ENCODE results near the gene FIS1.

The FIS1 gene

DNA sequence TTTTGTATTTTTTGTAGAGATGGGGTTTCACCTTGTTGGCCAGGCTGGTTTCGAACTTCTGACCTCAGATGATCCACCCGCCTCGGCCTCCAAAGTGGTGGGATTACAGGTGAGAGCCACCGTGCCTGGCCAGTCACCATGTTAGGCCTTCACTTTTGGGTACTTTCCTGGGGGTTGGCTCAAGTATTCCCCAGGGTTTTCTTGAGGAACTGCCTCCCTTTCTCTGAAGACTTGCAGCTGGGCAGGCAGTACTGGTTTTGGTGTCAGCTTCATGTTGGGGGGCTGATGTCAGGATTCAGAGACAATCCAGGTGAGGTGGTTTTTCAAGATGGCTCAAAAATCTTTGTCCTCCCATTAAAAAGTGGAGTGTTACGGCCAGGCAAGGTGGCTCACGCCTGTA lies 19.2 kb downstream of the FIS1 start:
- H3K27me3 ChIP-seq (ENCODE audit: insufficient read depth, low read length) = no peaks in the 10 kb centered on the region
- no peak overlapping the region for H3K27ac ChIP-seq (ENCODE audit: low read length)
- H3K9ac ChIP-seq (ENCODE audit: low read depth, low read length) = no peak overlapping the region
- H3K4me3 ChIP-seq (ENCODE audit: low read length) = no peak overlapping the region
- H3K36me3 ChIP-seq (ENCODE audit: insufficient read depth, low read depth, low read length) = peaks cover 20% of the 10 kb centered on the region
- H3K4me1 ChIP-seq (ENCODE audit: insufficient read depth, low read length) = no peaks in the 10 kb centered on the region
- no peaks in the 10 kb centered on the region for H3K9me3 ChIP-seq (ENCODE audit: insufficient read depth, low read depth, low read length)

GRCh38 chr7:101223528-101223927 lies 21.4 kb downstream of the FIS1 start:
- Histone ChIP-seq H3K9me3 (ENCODE audit: insufficient read depth, low read depth, low read length) (no peaks in the 10 kb centered on the region), H3K4me3 (ENCODE audit: low read length) (no peak overlapping the region), H3K9ac (ENCODE audit: low read depth, low read length) (no peak overlapping the region), H3K27ac (ENCODE audit: low read length) (no peak overlapping the region), H3K36me3 (ENCODE audit: insufficient read depth, low read depth, low read length) (peaks cover 20% of the 10 kb centered on the region), H3K27me3 (ENCODE audit: insufficient read depth, low read length) (no peaks in the 10 kb centered on the region), H3K4me1 (ENCODE audit: insufficient read depth, low read length) (no peaks in the 10 kb centered on the region)

GRCh38 chr7:101222275-101222830 lies 22.5 kb downstream of the FIS1 start:
- H3K27ac ChIP-seq (ENCODE audit: low read length) = no peak overlapping the region
- no peak overlapping the region for H3K4me3 ChIP-seq (ENCODE audit: low read length)
- no peaks in the 10 kb centered on the region for H3K9me3 ChIP-seq (ENCODE audit: insufficient read depth, low read depth, low read length)
- H3K9ac ChIP-seq (ENCODE audit: low read depth, low read length) = no peak overlapping the region
- peaks cover 20% of the 10 kb centered on the region for H3K36me3 ChIP-seq (ENCODE audit: insufficient read depth, low read depth, low read length)
- no peaks in the 10 kb centered on the region for H3K27me3 ChIP-seq (ENCODE audit: insufficient read depth, low read length)
- H3K4me1 ChIP-seq (ENCODE audit: insufficient read depth, low read length) = no peaks in the 10 kb centered on the region

DNA sequence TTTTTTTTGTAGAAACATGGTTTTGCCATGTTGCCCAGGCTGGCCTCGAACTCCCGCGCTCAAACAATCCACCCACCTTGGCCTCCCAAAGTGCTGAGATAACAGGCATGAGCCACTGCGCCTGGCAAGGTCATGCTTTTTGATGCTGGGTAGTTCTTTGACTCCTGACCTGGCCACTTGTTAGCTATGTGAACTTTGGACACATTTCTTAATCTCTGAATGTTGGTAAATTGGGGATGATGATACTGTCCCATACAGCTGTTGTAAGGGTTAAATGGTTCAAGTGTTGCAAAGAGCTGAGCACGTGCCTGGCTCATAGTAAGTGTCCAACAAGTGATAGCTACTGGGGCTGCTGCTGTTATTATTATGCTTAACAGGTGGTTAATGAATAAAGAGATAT lies 24.6 kb downstream of the FIS1 start:
- no peak overlapping the region for H3K9ac ChIP-seq (ENCODE audit: low read depth, low read length)
- peaks cover 5% of the 10 kb centered on the region; the same call in 1 of the 2 replicates for H3K27me3 ChIP-seq (ENCODE audit: insufficient read depth, low read length)
- no peak overlapping the region for H3K27ac ChIP-seq (ENCODE audit: low read length)
- peaks cover 16% of the 10 kb centered on the region for H3K36me3 ChIP-seq (ENCODE audit: insufficient read depth, low read depth, low read length)
- no peak overlapping the region for H3K4me3 ChIP-seq (ENCODE audit: low read length)
- H3K9me3 ChIP-seq (ENCODE audit: insufficient read depth, low read depth, low read length) = no peaks in the 10 kb centered on the region
- no peaks in the 10 kb centered on the region; the same call in 1 of the 2 replicates for H3K4me1 ChIP-seq (ENCODE audit: insufficient read depth, low read length)

DNA sequence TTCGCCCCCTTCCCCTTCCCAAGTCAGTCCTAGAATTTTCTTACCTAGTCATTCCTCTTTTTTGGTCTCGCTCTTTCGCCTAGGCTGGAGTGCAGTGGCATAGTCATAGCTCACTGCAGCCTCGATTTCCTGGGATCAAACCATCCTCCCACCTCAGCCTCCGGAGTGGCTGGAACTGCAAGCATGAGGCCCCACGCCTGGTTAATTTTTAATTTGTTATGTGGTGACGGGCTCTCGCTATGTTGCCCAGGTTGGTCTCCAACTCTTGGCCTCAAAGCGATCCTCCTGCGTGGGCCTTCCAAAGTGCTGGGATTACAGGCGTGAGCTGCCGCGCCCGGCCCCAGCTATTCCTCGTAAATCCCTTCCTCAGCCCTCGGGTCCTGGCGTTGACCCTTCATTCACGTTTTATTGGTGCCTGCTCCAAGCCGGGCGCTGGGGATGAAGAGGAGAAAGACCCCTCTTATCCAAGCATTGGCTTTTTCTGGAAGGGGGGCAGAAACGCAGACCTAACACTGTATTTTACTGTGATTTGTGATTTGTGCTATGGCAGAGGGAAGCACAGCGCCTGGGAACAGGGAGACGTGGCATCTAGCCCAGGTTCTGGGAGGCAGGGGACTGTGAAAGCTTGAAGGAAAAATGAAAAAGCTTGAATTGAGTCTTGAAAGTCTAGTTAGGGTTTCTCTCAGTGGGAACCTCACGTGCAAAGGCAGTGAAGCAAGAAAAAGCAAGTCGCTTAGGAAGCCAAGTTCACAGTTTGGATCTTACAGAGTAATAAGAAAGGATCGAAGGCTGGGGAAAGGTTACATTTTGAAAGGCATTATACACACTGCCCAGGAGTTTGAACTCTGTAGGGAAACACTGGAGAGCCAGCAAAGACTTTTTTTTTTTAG lies 26.4 kb downstream of the FIS1 start:
- Histone ChIP-seq H3K4me3 (ENCODE audit: low read length) (peak overlapping the region; percentile 90), H3K27ac (ENCODE audit: low read length) (no peak overlapping the region), H3K9ac (ENCODE audit: low read depth, low read length) (peak overlapping the region; percentile 79), H3K27me3 (ENCODE audit: insufficient read depth, low read length) (peaks cover 5% of the 10 kb centered on the region; the same call in 1 of the 2 replicates), H3K9me3 (ENCODE audit: insufficient read depth, low read depth, low read length) (no peaks in the 10 kb centered on the region), H3K4me1 (ENCODE audit: insufficient read depth, low read length) (no peaks in the 10 kb centered on the region; the same call in 1 of the 2 replicates), H3K36me3 (ENCODE audit: insufficient read depth, low read depth, low read length) (peaks cover 3% of the 10 kb centered on the region; the same call in 1 of the 2 replicates)

- Histone ChIP-seq H3K27ac (ENCODE audit: low read length) (peak within 1 kb of the TSS; percentile 63), H3K4me1 (ENCODE audit: insufficient read depth, low read length) (no peaks in the 10 kb centered on the region; the same call in 1 of the 2 replicates), H3K4me3 (ENCODE audit: low read length) (peak within 1 kb of the TSS; percentile 90), H3K9me3 (ENCODE audit: insufficient read depth, low read depth, low read length) (no peaks in the 10 kb centered on the region), H3K27me3 (ENCODE audit: insufficient read depth, low read length) (peaks cover 5% of the 10 kb centered on the region; the same call in 1 of the 2 replicates), H3K9ac (ENCODE audit: low read depth, low read length) (peak within 1 kb of the TSS; percentile 79), H3K36me3 (ENCODE audit: insufficient read depth, low read depth, low read length) (no peaks in the 10 kb centered on the region)
These were observed 27.3 kb downstream of the FIS1 start, which contains the start of the genes PLOD3 and ZNHIT1 for GRCh38 chr7:101217388-101218235. Gene PLOD3, minus strand, starts transcription at chr7:101217581. Its CDS starts 307 bp downstream, at chr7:101217274. Gene ZNHIT1, plus strand, starts transcription at chr7:101218165. Its CDS starts 31 bp downstream, at chr7:101218196.

GRCh38 chr7:101216860-101217387 lies 28.0 kb downstream of the FIS1 start:
- no peaks in the 10 kb centered on the region for H3K9me3 ChIP-seq (ENCODE audit: insufficient read depth, low read depth, low read length)
- H3K27me3 ChIP-seq (ENCODE audit: insufficient read depth, low read length) = peaks cover 5% of the 10 kb centered on the region; the same call in 1 of the 2 replicates
- H3K9ac ChIP-seq (ENCODE audit: low read depth, low read length) = peak overlapping the region; percentile 70; the same call in 1 of the 2 replicates
- H3K4me1 ChIP-seq (ENCODE audit: insufficient read depth, low read length) = no peaks in the 10 kb centered on the region; the same call in 1 of the 2 replicates
- peak overlapping the region; percentile 90 for H3K4me3 ChIP-seq (ENCODE audit: low read length)
- H3K36me3 ChIP-seq (ENCODE audit: insufficient read depth, low read depth, low read length) = no peaks in the 10 kb centered on the region
- H3K27ac ChIP-seq (ENCODE audit: low read length) = no peak overlapping the region

- no peaks in the 10 kb centered on the region; the same call in 1 of the 2 replicates for H3K4me1 ChIP-seq (ENCODE audit: insufficient read depth, low read length)
- peak overlapping the region; percentile 70; the same call in 1 of the 2 replicates for H3K9ac ChIP-seq (ENCODE audit: low read depth, low read length)
- no peaks in the 10 kb centered on the region; the same call in 1 of the 2 replicates for H3K36me3 ChIP-seq (ENCODE audit: insufficient read depth, low read depth, low read length)
- no peak overlapping the region for H3K27ac ChIP-seq (ENCODE audit: low read length)
- peaks cover 5% of the 10 kb centered on the region; the same call in 1 of the 2 replicates for H3K27me3 ChIP-seq (ENCODE audit: insufficient read depth, low read length)
- peak overlapping the region; percentile 90 for H3K4me3 ChIP-seq (ENCODE audit: low read length)
- H3K9me3 ChIP-seq (ENCODE audit: insufficient read depth, low read depth, low read length) = no peaks in the 10 kb centered on the region
These were observed 28.7 kb downstream of the FIS1 start for GRCh38 chr7:101216001-101216859.

DNA sequence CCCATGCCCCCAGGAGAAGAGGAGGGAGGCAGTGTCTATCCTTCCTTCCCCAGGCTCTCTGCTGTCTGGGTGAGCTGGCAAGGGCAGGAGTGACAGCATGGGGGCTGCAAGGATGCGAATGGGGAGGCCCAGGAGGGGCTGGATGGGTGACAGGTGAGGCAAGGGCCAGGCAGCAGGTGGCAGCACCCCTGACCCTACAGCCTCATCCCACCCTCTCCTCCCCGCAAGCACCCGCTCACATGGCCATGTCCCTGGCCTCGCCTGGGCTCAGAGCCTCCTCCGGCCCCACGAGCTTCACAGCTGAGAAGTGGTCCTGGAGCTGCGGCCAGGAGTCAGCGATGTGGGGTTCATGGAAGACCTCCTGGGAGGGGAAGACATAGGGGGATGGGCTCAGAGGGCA lies 32.9 kb downstream of the FIS1 start:
- no peak overlapping the region for H3K27ac ChIP-seq (ENCODE audit: low read length)
- H3K36me3 ChIP-seq (ENCODE audit: insufficient read depth, low read depth, low read length) = peaks cover 10% of the 10 kb centered on the region
- peaks cover 5% of the 10 kb centered on the region; the same call in 1 of the 2 replicates for H3K27me3 ChIP-seq (ENCODE audit: insufficient read depth, low read length)

DNA sequence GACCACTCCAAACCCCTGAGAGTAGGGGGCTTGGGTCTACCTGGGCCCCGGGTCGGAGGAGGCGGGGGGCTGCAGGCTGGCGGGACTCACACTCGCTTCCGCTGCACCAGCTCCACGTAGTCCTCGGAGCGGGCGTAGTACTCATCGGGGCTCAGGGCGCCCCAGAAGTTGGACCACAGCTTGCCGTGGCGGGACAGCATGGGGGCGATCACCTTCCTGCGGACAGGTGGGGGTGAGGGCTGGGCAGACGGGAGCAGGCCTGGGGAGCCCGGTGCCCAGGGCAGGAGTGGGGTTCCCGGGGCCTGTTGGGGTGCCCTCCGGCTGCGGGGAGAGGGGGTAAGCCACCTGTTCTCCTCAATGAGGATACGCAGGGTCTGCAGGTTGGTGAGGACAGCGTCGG lies 33.4 kb downstream of the FIS1 start:
- H3K4me3 ChIP-seq (ENCODE audit: low read length) = no peak overlapping the region
- no peak overlapping the region for H3K9ac ChIP-seq (ENCODE audit: low read depth, low read length)
- H3K27me3 ChIP-seq (ENCODE audit: insufficient read depth, low read length) = peaks cover 3% of the 10 kb centered on the region; the same call in 1 of the 2 replicates
- no peak overlapping the region for H3K27ac ChIP-seq (ENCODE audit: low read length)
- H3K36me3 ChIP-seq (ENCODE audit: insufficient read depth, low read depth, low read length) = peaks cover 10% of the 10 kb centered on the region
- no peaks in the 10 kb centered on the region; the same call in 1 of the 2 replicates for H3K4me1 ChIP-seq (ENCODE audit: insufficient read depth, low read length)
- H3K9me3 ChIP-seq (ENCODE audit: insufficient read depth, low read depth, low read length) = no peaks in the 10 kb centered on the region

More for the DNA sequence above, 32.9 kb downstream of the FIS1 start:
- Histone ChIP-seq H3K9ac (ENCODE audit: low read depth, low read length) (no peak overlapping the region), H3K4me1 (ENCODE audit: insufficient read depth, low read length) (no peaks in the 10 kb centered on the region; the same call in 1 of the 2 replicates), H3K4me3 (ENCODE audit: low read length) (no peak overlapping the region), H3K9me3 (ENCODE audit: insufficient read depth, low read depth, low read length) (no peaks in the 10 kb centered on the region)
